HCT116 (cell line): ENCODE results near the gene LMAN2L. TPM values are rescaled to one million over a fixed set of nuclear protein-coding genes. Genes with fewer than 3 reads are reported as not detected.

Experiments used
- ATAC-seq: fragments of 200-7000 bp; cut with Tn5 transposase; 2 replicates; pipeline ENCODE4 v1.9.1; 2020; ENCODE audit warnings: mild to moderate bottlenecking, moderate library complexity
- BruUV-seq: library from RNA; stranded (reverse); fragments of 400-500 nt; replicated peaks from 2 replicates; lab custom pipeline; 2021; lab: Mats Ljungman, UMichigan
- CTCF ChIA-PET: fragments of 300-600 bp; sonication (Branson Sonifier 250); formaldehyde crosslinking; loops from one replicate; lab custom pipeline; 2021; ENCODE audit warnings: antibody characterized with exemption; lab: Charles Lee
- POLR2A ChIA-PET: fragments of 300-600, 350-600 bp; sonication (Branson Sonifier 250); formaldehyde crosslinking; loops from one replicate; lab custom pipeline; 2021; ENCODE audit warnings: antibody characterized with exemption; lab: Charles Lee
- RAD21 ChIA-PET, 2 experiments: fragments of 300-600 bp; sonication (Branson Sonifier 250); formaldehyde crosslinking; loops; one replicate each; lab custom pipeline; 2023; ENCODE audit warnings: low total read pairs in 2 of 2; ENCODE audit not compliant: uncharacterized antibody in 2 of 2, unreplicated experiment in 2 of 2, low non-redundant PET in 1 of 2; lab: Charles Lee
- DNase-seq: peaks from one replicate; pipeline ENCODE4 v3.0.0-alpha.2; 2010; ENCODE audit warnings: low read depth, low spot score
- H2AFZ ChIP-seq: fragments of 200-600 bp; shearing (Covaris generic), sonication (generic); 2 replicates; pipeline ENCODE4 v1.6.1; 2017; ENCODE audit warnings: low read depth, mixed run types, mixed read lengths, antibody characterized with exemption, low read length; ENCODE audit not compliant: poor library complexity, severe bottlenecking
- H3K27ac ChIP-seq: 2 replicates; pipeline ENCODE4 v1.5.1; 2012; ENCODE audit warnings: low read depth, low read length
- H3K27me3 ChIP-seq: fragments of 200-600 bp; sonication (generic); 2 replicates; pipeline ENCODE4 v1.6.1; 2016; ENCODE audit warnings: mixed run types, low read length, mixed read lengths; ENCODE audit not compliant: insufficient read depth
- H3K36me3 ChIP-seq, 2 experiments: fragments of 200-500 bp in 1 of 2; fragments of 200-600 bp in 1 of 2; sonication (Bioruptor generic) in 1 of 2; sonication (generic) in 1 of 2; 2 replicates each; pipeline versions ENCODE4 v1.5.1 to v1.6.1; 2014 to 2016; ENCODE audit warnings: low read length in 2 of 2, inconsistent platforms in 1 of 2, mixed read lengths in 1 of 2, mixed run types in 1 of 2; ENCODE audit not compliant: insufficient read depth in 2 of 2, control insufficient read depth in 1 of 2
- H3K4me1 ChIP-seq, 2 experiments: fragments of 200-600 bp in 1 of 2; sonication (generic) in 1 of 2; 2 replicates each; pipeline versions ENCODE4 v1.5.1 to v1.6.1; 2012 to 2017; ENCODE audit warnings: low read length in 2 of 2, inconsistent platforms in 1 of 2, mild to moderate bottlenecking in 1 of 2, mixed read lengths in 1 of 2, mixed run types in 1 of 2, moderate library complexity in 1 of 2; ENCODE audit not compliant: insufficient read depth in 2 of 2, control insufficient read depth in 1 of 2
- H3K4me2 ChIP-seq: fragments of 200-600 bp; sonication (generic); 2 replicates; pipeline ENCODE4 v1.6.1; 2017; ENCODE audit warnings: mixed run types, low read length, mixed read lengths
- H3K4me3 ChIP-seq, 2 experiments: fragments of 200-600 bp in 1 of 2; sonication (generic) in 1 of 2; replicated peaks in 1 of 2; 2 replicates each; pipeline ENCODE4 v1.5.1; 2011 to 2016; ENCODE audit warnings: low read length in 2 of 2, control low read depth in 1 of 2, low read depth in 1 of 2, mild to moderate bottlenecking in 1 of 2, mixed read lengths in 1 of 2, mixed run types in 1 of 2
- H3K79me2 ChIP-seq: fragments of 200-600 bp; sonication (generic); 2 replicates; pipeline ENCODE4 v1.6.1; 2017; ENCODE audit warnings: mild to moderate bottlenecking, mixed run types, low read length, moderate library complexity, mixed read lengths; ENCODE audit not compliant: insufficient read depth
- H3K9ac ChIP-seq: fragments of 200-600 bp; sonication (generic); 2 replicates; pipeline ENCODE4 v1.6.1; 2016; ENCODE audit warnings: low read length, mixed read lengths
- H3K9me2 ChIP-seq: fragments of 200-600 bp; sonication (generic), shearing (Covaris generic); 2 replicates; pipeline ENCODE4 v1.6.1; 2017; ENCODE audit warnings: mixed run types, mild to moderate bottlenecking, moderate library complexity; ENCODE audit not compliant: insufficient read depth
- H3K9me3 ChIP-seq, 2 experiments: fragments of 200-500 bp in 1 of 2; fragments of 200-600 bp in 1 of 2; sonication (Bioruptor generic) in 1 of 2; sonication (generic) in 1 of 2; 2 replicates each; pipeline ENCODE4 v1.6.1; 2014 to 2017; ENCODE audit warnings: low read length in 2 of 2, mixed read lengths in 2 of 2, inconsistent platforms in 1 of 2, low read depth in 1 of 2, mild to moderate bottlenecking in 1 of 2, mixed run types in 1 of 2, moderate library complexity in 1 of 2; ENCODE audit not compliant: control insufficient read depth in 1 of 2, insufficient read depth in 1 of 2
- H4K20me1 ChIP-seq: fragments of 200-600 bp; sonication (generic), shearing (Covaris generic); 2 replicates; pipeline ENCODE4 v1.6.1; 2017; ENCODE audit warnings: mixed run types, mild to moderate bottlenecking, moderate library complexity; ENCODE audit not compliant: insufficient read depth
- CBX3 ChIP-seq: IDR thresholded peaks from 2 replicates; pipeline ENCODE4 v1.6.1; 2012; ENCODE audit warnings: low read depth
- CEBPB ChIP-seq: IDR thresholded peaks from 2 replicates; pipeline ENCODE4 v1.6.1; 2012; ENCODE audit warnings: low read depth
- CTCF ChIP-seq, 3 experiments: fragments of 200-600 bp in 1 of 3; sonication (generic) in 1 of 3; IDR thresholded peaks in 2 of 3; conservative IDR thresholded peaks in 1 of 3; 2 replicates each; pipeline ENCODE4 v1.5.1; 2012 to 2017; ENCODE audit warnings: low read depth in 2 of 3, low read length in 2 of 3, antibody characterized with exemption in 1 of 3, borderline replicate concordance in 1 of 3, control low read depth in 1 of 3, mild to moderate bottlenecking in 1 of 3, mixed read lengths in 1 of 3, mixed run types in 1 of 3, moderate library complexity in 1 of 3; ENCODE audit not compliant: insufficient read depth in 1 of 3
- EGR1 ChIP-seq: IDR thresholded peaks from 2 replicates; pipeline ENCODE4 v1.6.1; 2012; ENCODE audit warnings: low read depth
- ELF1 ChIP-seq: IDR thresholded peaks from 2 replicates; pipeline ENCODE4 v1.6.1; 2012; ENCODE audit warnings: low read depth, borderline replicate concordance
- EZH2 ChIP-seq: fragments of 200-600 bp; sonication (generic); IDR thresholded peaks from 2 replicates; pipeline ENCODE4 v1.6.1; 2017; ENCODE audit warnings: antibody characterized with exemption, mixed run types
- EZH2phosphoT487 ChIP-seq: fragments of 200-600 bp; IDR thresholded peaks from 2 replicates; pipeline ENCODE4 v1.6.1; 2018; ENCODE audit warnings: antibody characterized with exemption, borderline replicate concordance
- FOSL1 ChIP-seq: IDR thresholded peaks from 2 replicates; pipeline ENCODE4 v1.6.1; 2012; ENCODE audit warnings: low read depth
- JUND ChIP-seq: IDR thresholded peaks from 2 replicates; pipeline ENCODE4 v1.6.1; 2012
- POLR2A ChIP-seq: IDR thresholded peaks from 2 replicates; pipeline ENCODE4 v1.7.0; 2011; ENCODE audit warnings: borderline replicate concordance; ENCODE audit not compliant: insufficient read depth, insufficient read length; ENCODE audit errors: extremely low read depth
- REST ChIP-seq: IDR thresholded peaks from 2 replicates; pipeline ENCODE4 v1.6.1; 2012; ENCODE audit warnings: low read depth
- SIN3A ChIP-seq: IDR thresholded peaks from 2 replicates; pipeline ENCODE4 v1.6.1; 2012; ENCODE audit warnings: low read depth
- SP1 ChIP-seq: IDR thresholded peaks from 2 replicates; pipeline ENCODE4 v1.6.1; 2012; ENCODE audit warnings: low read depth
- SRF ChIP-seq: IDR thresholded peaks from 2 replicates; pipeline ENCODE4 v1.6.1; 2012; ENCODE audit warnings: low read depth
- TCF7L2 ChIP-seq: IDR thresholded peaks from 2 replicates; pipeline ENCODE4 v1.7.0; 2011; ENCODE audit warnings: borderline replicate concordance, inconsistent platforms; ENCODE audit not compliant: insufficient read depth, insufficient read length; ENCODE audit errors: extremely low read depth
- YY1 ChIP-seq: IDR thresholded peaks from 2 replicates; pipeline ENCODE4 v1.6.1; 2011; ENCODE audit warnings: low read length, low read depth, moderate library complexity, mild to moderate bottlenecking; ENCODE audit not compliant: insufficient replicate concordance; ENCODE audit errors: extremely low read depth
- ZBTB33 ChIP-seq: IDR thresholded peaks from 2 replicates; pipeline ENCODE4 v1.6.1; 2011; ENCODE audit warnings: mild to moderate bottlenecking, low read length, moderate library complexity; ENCODE audit not compliant: insufficient replicate concordance; ENCODE audit errors: extremely low read depth
- ZFX ChIP-seq: fragments of 450-650 bp; IDR thresholded peaks from 2 replicates; pipeline ENCODE4 v1.6.1; 2017
- intact Hi-C: fragments of 100-400 bp; cut with micrococcal nuclease; formaldehyde crosslinking; loops from 2 replicates; pipeline ENCODE4 v1.10.0; 2022
- total RNA-seq: library from RNA; stranded (reverse); gene quantifications from one replicate; pipeline ENCODE4 v1.2.1, GENCODE V29; 2021; ENCODE audit not compliant: unreplicated experiment
- TF ChIP-seq, protein P1 (sequence below): IDR thresholded peaks from 2 replicates; pipeline ENCODE4 v1.6.1; 2012

The LMAN2L gene
- total RNA-seq, 1 experiment from 2014 or later, result 15.2 TPM

DNA sequence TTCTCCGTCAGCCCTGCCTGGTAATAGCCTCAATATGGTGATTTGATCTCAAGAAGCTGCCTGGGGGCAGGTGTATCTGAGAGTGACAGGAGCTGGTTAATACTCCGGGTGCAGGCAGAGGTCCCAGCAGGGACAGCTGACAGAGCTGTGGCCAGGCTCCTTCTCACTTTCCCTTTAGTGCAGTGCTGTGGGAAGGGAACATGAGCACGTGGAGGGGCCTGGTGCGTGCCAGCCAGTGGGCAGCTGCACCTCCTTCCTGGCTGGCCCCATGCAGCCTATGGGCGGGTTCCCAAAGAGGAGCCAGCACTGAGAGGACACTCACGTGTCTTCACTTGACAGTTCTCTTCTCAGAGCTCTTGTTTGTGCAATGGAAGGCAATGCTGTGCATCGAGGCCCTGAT is 29.9 kb upstream of the LMAN2L start:
- Histone ChIP-seq H4K20me1 (no peaks in the 10 kb centered on the region), H3K36me3 (0 out of 4 replicates have a peak, but pooled peaks cover 0 to 4% of the 10 kb centered on the region in 2 experiments), H3K27ac (no peak overlapping the region), H3K4me3 (no peak overlapping the region), H3K4me1 (peaks cover 0 to 7% of the 10 kb centered on the region in 2 experiments; a peak in 1 of 4 replicates), H2AFZ (no peak overlapping the region), H3K9ac (no peak overlapping the region), H3K9me3 (no peaks in the 10 kb centered on the region), H3K27me3 (no peaks in the 10 kb centered on the region), H3K9me2 (no peaks in the 10 kb centered on the region), H3K4me2 (no peak overlapping the region), H3K79me2 (peaks cover 10% of the 10 kb centered on the region; the same call in 1 of the 2 replicates)
- ATAC-seq (no peak), DNase-seq (no peak)
- RAD21 ChIA-PET, result no interaction called here
- POLR2A ChIA-PET, result no interaction called here
- no TSS peak for BruUV-seq
- intact Hi-C loops, result loop anchor here (10.0 kb wide), 2 partner anchors 135 to 215 kb away; partner anchors contain the start of gene KANSL3
- CTCF ChIA-PET, result no interaction called here
- TF ChIP-seq SP1, result no peak
- TF ChIP-seq JUND, result no peak
- TF ChIP-seq EZH2, result no peak
- no peak for TF ChIP-seq EZH2phosphoT487
- TF ChIP-seq POLR2A, result no peak
- TF ChIP-seq CBX3, result no peak
- TF ChIP-seq, protein P1, sequence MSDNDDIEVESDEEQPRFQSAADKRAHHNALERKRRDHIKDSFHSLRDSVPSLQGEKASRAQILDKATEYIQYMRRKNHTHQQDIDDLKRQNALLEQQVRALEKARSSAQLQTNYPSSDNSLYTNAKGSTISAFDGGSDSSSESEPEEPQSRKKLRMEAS, result no peak
- no peak for TF ChIP-seq CTCF (IDR thresholded peaks at IDR 0.05 in 2 of 3, conservative IDR thresholded peaks at IDR 0.05 in 1 of 3; ENCODE audit: borderline replicate concordance in 1 of 3, insufficient read depth in 1 of 3, low read depth in 2 of 3, low read length in 2 of 3)
- TF ChIP-seq CEBPB, result no peak
- TF ChIP-seq ZFX, result no peak
- no peak for TF ChIP-seq ZBTB33
- TF ChIP-seq YY1, result no peak
- TF ChIP-seq TCF7L2, result no peak
- TF ChIP-seq SIN3A, result no peak
- no peak for TF ChIP-seq SRF
- TF ChIP-seq FOSL1, result no peak
- TF ChIP-seq REST, result no peak
- TF ChIP-seq ELF1, result no peak
- TF ChIP-seq EGR1, result no peak
